ENCODE measurements around the gene RBSN. TPM values are rescaled to one million over a fixed set of nuclear protein-coding genes. Genes with fewer than 3 reads are reported as not detected.

RBSN gene
- total RNA-seq, 1 donor from 2014 or later = 24.7 TPM

DNA sequence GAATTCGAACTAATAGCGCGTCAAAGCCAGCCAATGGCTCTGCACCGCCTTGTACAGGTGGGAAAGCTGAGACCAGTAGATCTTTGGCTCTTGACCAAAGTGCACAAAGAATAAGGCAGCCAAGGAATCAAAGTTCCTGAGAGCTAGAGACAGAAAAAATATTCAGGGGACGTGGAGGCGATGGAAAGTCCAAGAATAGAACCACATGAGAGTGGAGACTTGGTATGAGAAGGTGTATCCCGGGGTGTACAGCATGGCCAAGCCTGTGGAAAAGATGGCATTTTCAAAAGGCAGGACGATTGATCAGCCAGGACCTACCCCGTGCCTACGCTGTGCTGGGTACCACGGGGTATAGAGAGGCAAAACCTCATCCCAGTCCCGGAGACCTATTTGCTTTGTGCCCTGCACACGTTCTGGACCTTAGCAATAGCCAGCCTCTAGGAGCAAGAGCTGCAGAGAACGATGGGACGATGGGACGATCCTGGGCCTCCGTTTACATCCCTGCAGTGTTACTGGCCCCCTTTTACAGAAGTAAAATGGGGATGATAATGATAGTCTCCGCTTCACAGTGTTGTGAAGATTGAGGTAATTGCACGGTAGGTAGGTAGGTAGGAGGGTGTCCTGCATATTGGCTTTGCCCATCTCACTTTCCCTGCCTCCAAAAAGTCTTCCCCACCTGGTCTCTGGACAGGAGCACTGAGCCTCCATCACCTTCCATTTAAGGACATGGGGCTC is 583 bp upstream of the RBSN start:
- no peak for DNase-seq (ENCODE audit: low read depth)

DNA sequence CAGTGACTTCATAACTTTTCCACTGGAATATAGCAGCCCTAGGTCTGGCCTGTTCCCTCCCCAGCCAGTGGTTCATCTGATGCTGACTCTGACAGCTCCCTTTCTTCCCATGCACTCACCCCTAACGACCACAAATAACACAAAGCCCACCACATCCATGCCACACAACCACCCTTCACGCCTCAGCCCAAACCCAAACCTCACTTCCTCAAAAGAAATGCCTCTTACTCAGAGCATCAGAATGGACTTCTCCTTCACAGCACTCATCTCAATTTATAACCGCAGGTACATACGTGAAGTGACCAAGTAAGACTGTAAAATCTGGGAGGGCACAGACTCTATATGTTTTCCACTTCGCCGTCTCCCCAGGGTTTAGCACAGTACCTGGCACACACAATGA is 1.1 kb downstream of the RBSN start:
- DNase-seq (ENCODE audit: low read depth) = peak; percentile 65

DNA sequence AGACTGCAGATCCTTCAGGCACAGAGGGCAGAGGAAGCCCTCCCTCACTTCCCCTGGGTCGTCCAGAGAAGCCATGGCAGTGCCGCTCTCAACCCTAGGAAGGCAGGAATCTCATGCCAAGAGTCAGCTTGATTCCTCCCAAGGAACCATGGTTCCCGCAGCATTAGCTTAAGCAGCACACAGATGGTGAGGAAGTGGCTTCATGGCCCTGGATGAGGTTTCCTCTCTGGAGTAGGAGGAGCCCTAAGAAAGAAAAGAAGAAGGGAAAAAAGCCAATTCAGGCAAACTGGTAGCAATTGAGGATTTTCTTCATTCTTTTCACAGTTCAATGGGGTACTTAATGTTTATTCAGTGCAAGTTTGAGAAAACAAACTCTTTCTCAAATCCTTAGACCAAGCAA is 2.9 kb downstream of the RBSN start:
- no peak for DNase-seq (ENCODE audit: low read depth)

DNA sequence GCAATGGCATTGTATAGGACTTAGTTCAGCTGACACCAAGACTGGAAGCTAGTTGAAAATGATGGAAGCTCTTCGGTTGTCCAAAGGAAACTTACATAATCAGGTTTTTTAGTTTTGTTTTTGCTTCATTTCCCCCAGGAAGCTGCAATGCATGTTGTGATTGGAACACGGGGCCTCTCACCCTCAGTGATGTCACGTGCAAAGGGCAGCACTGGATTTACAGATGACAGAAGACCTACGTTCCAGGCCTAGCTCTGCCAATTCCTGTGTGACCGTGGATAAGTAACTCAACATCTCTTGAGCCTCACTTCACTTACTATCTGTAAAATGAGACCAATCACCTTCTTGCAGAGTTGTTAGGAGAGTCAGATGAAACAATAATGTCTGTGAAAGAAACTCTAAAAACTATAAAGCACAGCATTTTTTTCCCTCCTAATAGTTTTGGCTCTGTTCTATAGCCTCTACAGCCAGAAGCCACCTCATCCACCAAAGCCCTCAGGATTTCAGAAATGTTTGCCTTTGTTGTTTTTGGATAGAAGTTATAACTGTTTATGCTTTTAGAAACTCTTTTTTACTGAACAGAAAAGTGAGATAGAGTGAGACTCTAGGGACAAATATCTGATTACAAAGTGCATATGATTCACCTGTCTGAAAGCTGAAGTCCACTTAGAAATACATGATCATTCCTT is 4.6 kb downstream of the RBSN start:
- DNase-seq (ENCODE audit: low read depth) = no peak

DNA sequence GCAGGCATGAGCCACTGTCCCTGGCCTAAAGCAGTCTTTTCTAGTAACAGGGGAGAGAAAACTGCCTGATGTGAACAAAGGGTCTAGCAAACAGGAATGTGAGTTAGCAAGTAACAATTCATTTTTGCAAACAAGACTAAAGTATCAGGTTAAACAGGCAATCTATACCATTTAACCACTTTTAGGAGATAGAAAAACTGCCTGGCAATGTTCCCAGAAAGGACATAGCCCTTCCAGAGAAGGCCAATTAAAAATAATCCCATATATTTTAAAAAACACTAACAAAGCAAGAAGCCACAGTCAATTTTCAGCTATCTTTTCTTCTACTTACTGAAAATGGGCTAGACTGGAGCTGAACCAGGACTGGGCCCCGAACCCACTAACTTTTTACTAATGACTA is 6.3 kb downstream of the RBSN start:
- DNase-seq (ENCODE audit: low read depth) = no peak

DNA sequence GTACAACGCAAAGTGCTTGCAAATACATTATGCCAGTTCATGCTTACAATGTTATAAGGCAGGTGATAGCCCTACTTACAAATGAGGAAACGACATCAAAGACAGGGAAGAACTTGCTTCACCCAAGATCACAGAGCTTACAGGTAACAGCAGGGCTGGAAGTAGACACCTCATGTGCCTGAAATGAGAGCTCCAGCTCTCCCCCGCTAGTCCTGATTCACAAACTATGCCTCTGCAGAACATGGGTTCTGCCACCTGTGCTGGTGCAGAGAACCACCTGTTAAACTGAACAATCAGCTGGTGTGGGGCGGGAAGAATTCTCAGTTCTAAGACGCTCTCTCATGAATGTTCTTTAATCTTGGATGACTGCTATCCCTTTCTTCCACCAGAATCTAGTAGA is 7.4 kb downstream of the RBSN start:
- no peak for DNase-seq (ENCODE audit: low read depth)

DNA sequence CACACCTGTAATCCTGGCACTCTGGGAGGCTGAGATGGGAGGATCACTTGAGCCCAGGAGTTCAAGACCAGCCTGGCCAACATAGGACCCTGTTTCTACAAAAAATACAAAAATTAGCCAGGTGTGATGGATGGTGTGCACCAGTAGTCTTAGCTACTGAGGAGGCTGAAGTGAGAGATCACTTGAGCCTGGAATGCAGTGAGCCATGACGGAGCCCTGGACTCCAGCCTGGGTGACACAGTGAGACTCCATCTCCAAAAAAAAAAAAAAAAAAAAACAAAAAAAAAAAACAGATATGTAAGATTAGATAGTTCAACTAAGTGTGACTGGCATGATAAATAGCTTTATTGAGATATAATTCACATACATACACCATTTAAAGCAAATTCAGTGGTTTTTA is 9.7 kb downstream of the RBSN start:
- no peak for DNase-seq (ENCODE audit: low read depth)

DNA sequence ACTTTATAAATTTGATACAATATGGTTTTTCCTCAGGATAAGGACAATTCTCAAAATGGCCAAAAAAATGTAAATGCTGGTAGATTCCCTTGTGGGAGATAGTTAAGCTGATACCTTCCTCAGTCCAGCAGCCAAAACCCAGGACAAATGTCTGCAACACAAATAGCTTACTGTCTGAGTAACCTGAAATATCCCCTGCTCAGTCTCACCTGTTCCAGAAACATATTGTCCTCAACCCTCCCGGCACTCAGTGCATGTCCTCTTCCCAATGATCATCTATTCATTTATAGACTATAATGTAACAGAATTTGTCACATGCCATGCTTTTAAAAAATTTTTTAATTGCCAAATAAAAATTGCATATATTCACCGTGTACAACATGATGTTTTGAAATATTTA is 12.2 kb downstream of the RBSN start:
- DNase-seq (ENCODE audit: low read depth) = no peak

DNA sequence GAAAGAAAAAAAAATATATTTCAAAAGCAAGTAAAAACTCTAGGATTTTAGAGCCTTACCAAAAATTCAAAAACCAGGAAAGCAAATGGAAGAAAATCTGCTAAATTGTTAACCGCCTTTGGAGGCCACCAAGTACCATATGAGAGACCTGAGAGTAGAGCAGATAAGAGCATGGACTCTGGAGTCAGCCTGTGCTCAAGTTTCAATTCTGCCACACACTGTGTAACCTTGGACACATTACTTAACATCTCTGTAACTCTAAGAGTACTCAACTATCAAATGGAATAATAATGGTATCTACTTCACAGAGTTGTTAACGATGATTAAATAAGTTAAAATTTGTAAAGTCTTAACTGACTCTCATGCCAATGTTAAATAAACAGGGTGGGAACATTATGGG is 12.7 kb downstream of the RBSN start:
- DNase-seq (ENCODE audit: low read depth) = no peak

DNA sequence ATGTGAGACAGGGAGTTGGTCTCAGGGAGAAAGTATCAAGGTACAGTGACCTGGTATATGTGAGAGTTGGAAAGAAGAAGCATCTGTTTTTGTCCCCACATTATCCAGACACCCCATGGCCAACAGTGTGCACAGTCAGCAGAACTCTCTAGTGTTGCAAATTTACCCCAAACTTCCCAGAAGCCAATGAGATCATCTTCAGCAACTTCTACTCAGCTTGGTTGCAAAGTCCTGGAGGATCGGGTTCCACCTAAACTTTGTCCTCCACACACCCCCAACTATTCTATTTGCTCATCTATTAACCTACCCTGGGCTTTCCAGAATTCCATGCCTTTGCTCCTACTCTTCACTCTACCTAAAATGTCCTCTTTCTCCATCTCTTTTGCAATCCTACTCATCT is 15.7 kb downstream of the RBSN start:
- DNase-seq (ENCODE audit: low read depth) = no peak

DNA sequence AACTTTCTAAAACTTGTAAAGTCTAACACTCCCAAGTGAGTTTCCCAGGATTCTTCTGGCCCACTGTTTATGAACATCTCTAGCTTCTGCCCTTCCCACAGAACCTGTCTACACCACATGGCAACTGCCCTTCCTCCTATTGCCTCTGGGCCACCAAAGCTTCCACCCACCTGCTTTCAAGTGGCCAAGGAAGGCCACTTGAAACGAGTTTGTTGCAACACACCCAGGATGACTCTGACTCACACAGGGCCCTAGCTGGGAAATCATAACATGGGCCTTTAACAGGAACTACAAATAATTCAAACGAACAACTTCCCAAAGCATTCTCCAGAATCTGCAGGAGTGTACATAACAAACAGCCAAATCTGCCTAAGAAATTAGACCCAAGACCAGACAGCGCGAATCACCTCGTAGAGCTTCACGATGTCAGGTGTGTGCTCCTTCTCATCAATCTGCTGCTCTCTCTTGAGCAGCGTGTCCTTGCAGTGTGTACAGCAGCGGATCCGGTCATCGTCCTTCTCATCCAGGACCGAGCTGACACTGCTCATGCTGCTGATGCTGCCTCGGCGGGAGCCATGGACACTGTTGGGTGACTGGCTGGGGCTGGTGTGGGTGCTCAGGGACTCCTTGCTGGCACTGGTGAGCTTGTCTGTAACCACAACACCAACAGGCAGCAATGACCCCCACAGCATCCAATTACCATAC is 16.8 kb downstream of the RBSN start:
- DNase-seq (ENCODE audit: low read depth) = peak; percentile 90

DNA sequence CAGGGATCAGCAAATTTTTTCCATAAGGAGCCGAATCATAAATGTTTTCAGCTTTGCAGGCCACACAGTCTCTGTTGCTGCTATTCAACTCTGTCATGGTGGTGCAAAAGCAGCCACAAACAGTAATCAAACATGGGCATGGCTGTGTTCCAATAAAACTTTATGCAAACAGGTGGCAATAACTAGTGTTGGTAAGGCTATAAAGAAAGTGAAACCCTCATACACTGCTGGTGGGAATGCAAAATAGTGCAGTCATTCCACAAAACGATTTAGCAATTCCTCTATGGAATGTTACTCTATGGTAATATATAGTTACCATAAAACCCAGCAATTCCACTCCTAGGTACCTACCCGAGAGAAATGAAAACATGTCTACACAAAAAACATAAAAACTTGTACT is 19.9 kb downstream of the RBSN start:
- no peak for DNase-seq (ENCODE audit: low read depth)

DNA sequence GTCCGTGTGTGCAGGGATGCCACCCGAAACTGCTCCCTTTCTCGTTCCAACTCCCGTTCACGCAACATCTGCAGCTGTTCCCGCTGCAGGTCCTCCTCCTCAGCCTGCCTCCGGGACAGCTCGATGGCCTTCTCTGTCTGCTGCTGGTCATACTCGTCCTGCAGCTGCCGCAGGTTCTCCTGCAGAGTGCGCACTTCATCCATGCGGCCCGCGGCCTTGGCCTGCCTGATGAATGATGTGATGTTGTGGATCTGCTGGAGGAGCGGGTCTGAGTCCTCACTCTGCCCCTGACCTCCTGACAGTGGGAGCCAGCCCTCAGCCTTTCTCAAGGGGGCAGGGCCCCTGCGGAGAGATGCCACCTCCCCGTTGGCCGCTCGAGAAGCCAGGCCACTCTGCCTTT is 24.4 kb downstream of the RBSN start:
- DNase-seq (ENCODE audit: low read depth) = no peak

DNA sequence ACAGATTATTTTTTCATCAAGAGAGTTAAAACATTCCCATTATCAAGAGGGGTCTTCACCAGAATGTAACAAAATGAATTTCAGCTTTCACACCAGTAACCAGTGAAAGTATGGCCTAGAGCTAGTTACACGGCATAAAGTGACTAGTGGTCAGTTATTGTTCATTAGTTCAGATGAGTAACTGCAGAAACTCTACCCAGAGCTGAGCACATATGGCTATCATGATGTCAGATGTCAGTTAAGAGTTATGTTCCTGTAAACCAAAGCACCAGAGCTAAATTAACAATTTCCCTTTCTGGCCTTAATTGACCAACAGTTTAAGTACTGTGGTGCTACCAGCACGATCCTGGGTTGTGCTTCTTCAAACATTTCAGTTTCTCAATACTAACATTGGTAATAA is 27.2 kb downstream of the RBSN start:
- DNase-seq (ENCODE audit: low read depth) = no peak

DNA sequence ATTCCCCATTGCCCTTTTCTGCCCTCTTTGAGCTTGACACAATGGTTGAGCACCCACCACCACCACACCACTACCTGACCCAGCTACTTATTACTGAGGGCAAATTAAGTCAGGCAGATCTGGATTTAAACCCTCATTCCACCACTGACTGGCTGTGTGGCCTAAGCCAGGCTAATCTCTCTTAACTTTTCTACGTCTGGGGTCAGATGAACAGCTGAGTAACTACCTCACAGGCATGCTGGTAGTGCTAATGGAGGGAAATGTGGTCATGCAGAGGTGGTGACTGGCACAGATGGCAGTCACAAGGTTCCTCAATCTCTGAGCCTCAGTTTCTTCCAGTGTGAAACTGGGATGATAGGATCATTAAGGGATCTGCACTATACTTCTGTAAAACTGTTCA is 29.5 kb downstream of the RBSN start:
- no peak for DNase-seq (ENCODE audit: low read depth)

DNA sequence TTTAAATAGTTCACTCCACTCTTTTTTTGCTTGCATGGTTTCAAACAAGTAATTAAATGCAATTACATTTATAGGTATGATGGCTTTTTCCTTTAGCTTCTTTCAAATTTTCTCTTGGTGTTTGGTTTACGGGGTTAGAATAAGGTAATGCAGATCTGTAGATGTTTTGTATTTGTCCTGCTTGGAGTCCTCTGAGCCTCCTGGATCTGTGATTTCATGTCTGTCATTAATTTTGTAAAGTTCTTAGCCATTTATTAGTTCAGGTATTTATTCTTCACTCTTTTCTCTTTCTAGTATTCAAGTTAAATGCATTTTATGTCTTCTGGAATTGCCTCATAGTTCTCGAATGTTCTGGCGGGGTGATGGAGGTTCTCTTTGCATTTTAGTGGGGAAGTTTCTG is 32.5 kb downstream of the RBSN start:
- DNase-seq (ENCODE audit: low read depth) = no peak

DNA sequence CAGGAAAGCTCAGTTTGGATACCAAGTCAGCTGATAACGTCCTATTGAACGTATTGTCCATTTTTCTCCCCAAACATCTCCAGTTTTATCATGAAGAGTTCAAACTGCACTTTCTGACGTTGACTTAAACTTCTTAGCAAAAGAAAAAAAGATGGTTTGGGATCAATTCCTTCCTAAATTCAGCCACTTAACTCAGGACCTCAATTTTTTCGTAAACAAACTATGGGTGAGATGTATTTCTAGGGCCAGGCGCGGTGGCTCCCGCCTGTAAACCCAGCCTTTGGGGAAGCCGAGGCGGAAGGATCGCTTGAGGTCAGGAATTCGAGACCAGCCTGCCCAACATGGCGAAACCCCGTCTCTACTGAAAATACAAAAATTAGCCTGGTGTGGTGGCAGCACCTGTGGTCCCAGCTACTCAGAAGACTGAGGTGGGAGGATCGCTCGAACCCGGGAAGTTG is 33.4 kb downstream of the RBSN start:
- no peak for DNase-seq (ENCODE audit: low read depth)

DNA sequence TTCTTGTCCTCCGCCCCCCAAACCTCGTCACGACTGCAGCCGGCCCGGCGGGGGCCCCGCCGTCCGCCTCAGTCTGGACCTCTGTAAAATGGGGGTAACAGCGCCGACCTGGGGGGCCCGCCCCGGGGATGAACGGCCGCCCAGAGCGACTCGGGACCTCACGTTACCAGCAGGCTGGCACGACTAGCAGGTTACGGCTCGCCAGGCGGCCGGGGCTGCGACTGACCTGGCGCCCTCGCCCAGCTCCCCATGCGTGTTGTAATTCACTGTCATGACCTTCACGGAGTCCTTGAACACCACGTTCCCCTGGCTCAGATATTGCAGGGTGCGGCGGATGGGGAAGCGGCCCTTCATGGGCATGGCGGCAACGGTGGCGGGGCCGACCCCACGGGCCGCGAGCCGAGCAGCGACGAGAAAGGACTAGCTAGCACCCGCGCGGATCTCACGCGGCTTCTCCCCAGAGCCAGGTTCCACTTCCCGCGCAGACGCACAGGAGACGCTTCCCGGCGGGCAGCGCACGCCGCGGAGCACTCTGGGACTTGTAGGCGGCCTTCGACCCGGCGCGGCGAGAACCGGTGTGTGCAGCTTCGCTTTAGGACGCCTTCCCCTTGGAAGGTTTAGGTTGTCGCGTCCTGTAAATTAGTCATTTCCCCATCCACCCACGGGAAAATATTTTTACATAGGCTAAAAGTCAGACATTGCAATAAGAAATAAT is 34.0 kb downstream of the RBSN start, which contains the start of gene MRPS25:
Gene MRPS25, minus strand, starts transcription at position 481 of the 715 bp plus-strand sequence. Its CDS starts 121 bp downstream, at position 360.
- DNase-seq (ENCODE audit: low read depth) = peak; percentile 83

DNA sequence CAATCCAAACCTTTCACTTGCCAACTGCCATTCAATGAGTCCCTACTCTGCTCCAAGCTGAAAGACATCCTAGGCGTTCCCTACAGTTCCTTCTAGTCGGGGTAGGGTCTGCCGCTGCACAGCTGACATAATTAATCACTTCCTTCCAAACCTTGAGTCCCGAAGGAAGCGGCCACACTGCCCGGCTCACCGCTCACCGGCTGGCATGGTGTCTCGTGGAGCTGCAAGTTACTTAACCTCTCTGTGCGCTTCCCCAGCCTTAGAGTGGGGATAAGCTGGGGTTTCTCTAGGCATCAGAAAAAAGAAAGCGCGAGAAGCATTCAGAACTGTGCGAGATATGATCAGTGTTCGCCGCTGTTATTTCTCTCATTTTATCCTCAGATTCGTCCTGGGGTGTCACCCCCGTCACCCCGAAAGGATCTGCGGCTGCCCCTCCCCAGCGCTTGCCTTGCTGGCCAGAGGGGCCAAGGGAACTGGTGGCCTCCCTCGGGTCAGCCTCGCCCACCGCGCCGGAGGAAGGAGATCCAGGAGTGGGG is 34.6 kb downstream of the RBSN start:
- no peak for DNase-seq (ENCODE audit: low read depth)

DNA sequence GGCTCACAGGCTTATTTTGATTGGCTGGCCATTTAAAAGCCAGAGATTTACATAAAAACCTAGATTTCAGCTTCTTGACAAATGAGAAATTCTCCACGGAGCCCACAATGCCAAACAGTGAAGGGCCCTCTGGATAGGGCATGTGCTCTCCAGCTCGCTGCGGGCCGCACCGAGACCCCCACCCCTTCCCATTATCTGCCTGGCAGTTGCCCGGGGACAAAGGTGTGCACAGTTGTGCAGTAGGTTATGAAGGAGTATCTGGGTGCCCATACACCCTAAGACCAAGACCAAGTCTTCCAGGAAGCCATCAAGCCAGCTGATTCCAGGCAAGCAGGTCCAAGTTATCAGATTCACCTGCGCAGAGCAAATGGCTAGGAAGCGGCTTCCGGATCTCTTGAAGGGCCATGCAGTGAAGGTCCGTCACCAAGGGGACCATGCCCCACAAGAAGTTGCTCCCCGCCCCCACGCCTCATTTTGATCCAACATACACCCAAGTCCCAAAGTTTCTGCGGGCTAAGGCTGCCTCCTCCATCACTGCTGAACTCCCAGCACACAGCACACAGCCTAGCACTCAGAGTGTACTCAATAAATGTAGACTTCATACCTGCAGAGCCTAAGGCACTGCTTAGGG is 35.2 kb downstream of the RBSN start:
- DNase-seq (ENCODE audit: low read depth) = no peak

DNA sequence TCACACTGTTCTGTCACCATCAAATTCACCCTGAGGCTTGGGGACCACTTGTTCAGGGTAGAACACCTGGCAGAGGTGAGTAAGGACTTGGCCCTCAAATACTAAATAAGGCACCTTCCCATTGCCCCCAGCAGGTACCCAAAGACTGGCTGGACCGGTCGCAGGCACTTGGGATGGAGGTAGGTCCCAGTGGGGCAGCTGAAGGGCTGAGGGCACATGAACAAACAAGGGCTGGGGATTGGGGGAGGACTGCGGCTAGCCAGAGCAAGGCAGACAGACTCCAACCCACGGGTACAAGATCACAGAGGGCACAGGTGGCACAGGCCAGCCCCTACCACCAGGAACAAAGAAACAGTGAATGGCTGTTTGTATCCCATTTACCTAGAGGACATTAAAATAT is 35.7 kb downstream of the RBSN start:
- DNase-seq (ENCODE audit: low read depth) = no peak
